GM23338 (cell line): ENCODE results near the gene EXOC2. TPM values are rescaled to one million over a fixed set of nuclear protein-coding genes. Genes with fewer than 3 reads are reported as not detected.

Experiments
- ATAC-seq: fragments of 200-7000 bp; cut with Tn5 transposase; 3 replicates; pipeline ENCODE4 v1.9.1; 2020
- DNase-seq: peaks from one replicate; pipeline ENCODE4 v3.0.0-alpha.2; 2015; ENCODE audit warnings: low spot score
- H2AFZ ChIP-seq: fragments of 200-600 bp; sonication (generic); 2 replicates; pipeline ENCODE4 v1.8.0; 2016; ENCODE audit warnings: antibody characterized with exemption, mild to moderate bottlenecking, moderate library complexity
- H3F3A ChIP-seq: fragments of 200-600 bp; sonication (generic); replicated peaks from 2 replicates; pipeline ENCODE4 v1.8.0; 2017; ENCODE audit warnings: antibody characterized with exemption, mixed run types, low read depth
- H3K27ac ChIP-seq: fragments of 200-600 bp; sonication (generic); 2 replicates; pipeline ENCODE4 v1.6.1; 2016; ENCODE audit warnings: low read depth
- H3K27me3 ChIP-seq: fragments of 200-600 bp; sonication (generic); 2 replicates; pipeline ENCODE4 v1.8.0; 2016; ENCODE audit warnings: mild to moderate bottlenecking, mixed run types, moderate library complexity; ENCODE audit not compliant: insufficient read depth
- H3K36me3 ChIP-seq: fragments of 200-600 bp; sonication (generic); 2 replicates; pipeline ENCODE4 v1.8.0; 2016; ENCODE audit warnings: mild to moderate bottlenecking; ENCODE audit not compliant: insufficient read depth
- H3K4me1 ChIP-seq: fragments of 200-600 bp; sonication (generic); 2 replicates; pipeline ENCODE4 v1.8.0; 2016; ENCODE audit warnings: mild to moderate bottlenecking, moderate library complexity; ENCODE audit not compliant: insufficient read depth
- H3K4me2 ChIP-seq: fragments of 200-600 bp; sonication (generic); 2 replicates; pipeline ENCODE4 v1.7.1; 2017; ENCODE audit warnings: mixed run types
- H3K4me3 ChIP-seq: fragments of 200-600 bp; sonication (generic); 2 replicates; pipeline ENCODE4 v1.6.1; 2016; ENCODE audit warnings: mixed run types
- H3K79me2 ChIP-seq: fragments of 200-600 bp; sonication (generic); replicated peaks from 2 replicates; pipeline ENCODE4 v1.8.0; 2017; ENCODE audit warnings: mild to moderate bottlenecking; ENCODE audit not compliant: insufficient read depth
- H3K9me2 ChIP-seq: fragments of 200-600 bp; sonication (generic); 2 replicates; pipeline ENCODE4 v1.8.0; 2017; ENCODE audit not compliant: insufficient read depth
- H4K20me1 ChIP-seq: fragments of 200-600 bp; sonication (generic); replicated peaks from 2 replicates; pipeline ENCODE4 v1.8.0; 2017; ENCODE audit warnings: mild to moderate bottlenecking; ENCODE audit not compliant: insufficient read depth
- H3K27ac Mint-ChIP-seq: 2 replicates; pipeline ENCODE4 v1.8.0; 2020; ENCODE audit warnings: inconsistent platforms, mild to moderate bottlenecking, moderate library complexity, mixed read lengths
- H3K27me3 Mint-ChIP-seq: 3 replicates; pipeline ENCODE4 v1.8.0; 2022; ENCODE audit warnings: low read depth, mild to moderate bottlenecking, moderate library complexity, mixed read lengths, inconsistent platforms; ENCODE audit not compliant: insufficient read depth, poor library complexity
- H3K36me3 Mint-ChIP-seq: 3 replicates; pipeline ENCODE4 v1.8.0; 2021; ENCODE audit warnings: low read depth, mild to moderate bottlenecking, inconsistent platforms, moderate library complexity, mixed read lengths
- H3K4me1 Mint-ChIP-seq: 3 replicates; pipeline ENCODE4 v1.8.0; 2020; ENCODE audit warnings: mild to moderate bottlenecking, inconsistent platforms, mixed read lengths
- H3K4me3 Mint-ChIP-seq: 3 replicates; pipeline ENCODE4 v1.8.0; 2021; ENCODE audit warnings: moderate library complexity, mild to moderate bottlenecking, inconsistent platforms, mixed read lengths
- H3K9me3 Mint-ChIP-seq: 3 replicates; pipeline ENCODE4 v1.8.0; 2020; ENCODE audit warnings: moderate library complexity, mild to moderate bottlenecking, inconsistent platforms, mixed read lengths
- CREB1 ChIP-seq: fragments of 250-450 bp; sonication (Bioruptor Pico); IDR thresholded peaks from 2 replicates; pipeline ENCODE4 v1.5.0; 2020; ENCODE audit warnings: low read depth, mild to moderate bottlenecking, moderate library complexity
- ETS1 ChIP-seq: IDR thresholded peaks from 2 replicates; pipeline ENCODE4 v1.6.1; 2016; ENCODE audit warnings: antibody characterized with exemption
- EZH2 ChIP-seq: fragments of 200-600 bp; sonication (generic); IDR thresholded peaks from one replicate; pipeline ENCODE4 v1.8.0; 2017; ENCODE audit warnings: antibody characterized with exemption, mild to moderate bottlenecking, low read depth; ENCODE audit not compliant: unreplicated experiment
- EZH2phosphoT487 ChIP-seq: fragments of 200-600 bp; sonication (generic); IDR thresholded peaks from one replicate; pipeline ENCODE4 v1.8.1; 2018; ENCODE audit warnings: antibody characterized with exemption; ENCODE audit not compliant: unreplicated experiment
- JUNB ChIP-seq: IDR thresholded peaks from one replicate; pipeline ENCODE4 v1.6.1; 2016; ENCODE audit warnings: antibody characterized with exemption; ENCODE audit not compliant: unreplicated experiment
- NANOG ChIP-seq: IDR thresholded peaks from 2 replicates; pipeline ENCODE4 v1.6.1; 2016; ENCODE audit warnings: antibody characterized with exemption, borderline replicate concordance
- POLR2AphosphoS5 ChIP-seq: IDR thresholded peaks from 2 replicates; pipeline ENCODE4 v1.6.1; 2016; ENCODE audit warnings: antibody characterized with exemption, low read depth
- STAT1 ChIP-seq: IDR thresholded peaks from one replicate; pipeline ENCODE4 v1.6.1; 2016; ENCODE audit warnings: antibody characterized with exemption; ENCODE audit not compliant: unreplicated experiment
- ZNF114 ChIP-seq: fragments of 250-450 bp; sonication (Bioruptor Pico); IDR thresholded peaks from 2 replicates; pipeline ENCODE4 v1.5.0; 2020; ENCODE audit warnings: mild to moderate bottlenecking, moderate library complexity
- ZNF331 ChIP-seq: fragments of 250-450 bp; sonication (Bioruptor Pico); IDR thresholded peaks from 2 replicates; pipeline ENCODE4 v1.5.0; 2020; ENCODE audit warnings: low read depth, mild to moderate bottlenecking, moderate library complexity
- ZNF462 ChIP-seq: fragments of 250-450 bp; sonication (Bioruptor Pico); IDR thresholded peaks from 2 replicates; pipeline ENCODE4 v1.5.0; 2020; ENCODE audit warnings: mild to moderate bottlenecking, moderate library complexity
- polyA plus RNA-seq: library from polyadenylated mRNA; unstranded; fragments of >200 nt; fragmentation: Nextera tagmentation; extraction: Ambion mirVana; gene quantifications from 2 replicates; pipeline ENCODE4 v1.2.1, GENCODE V29; 2016
- total RNA-seq: library from RNA; depleted of rRNA; stranded (reverse); fragments of >200 nt; shearing (Covaris generic); gene quantifications from 2 replicates; pipeline ENCODE4 v1.2.3, GENCODE V29; 2014
- TF ChIP-seq, protein P1 (sequence below): IDR thresholded peaks from one replicate; pipeline ENCODE4 v1.6.1; 2018; ENCODE audit warnings: antibody characterized with exemption; ENCODE audit not compliant: unreplicated experiment
- TF ChIP-seq, protein P2 (sequence below), 2 experiments: fragments of 200-600 bp in 1 of 2; sonication (generic) in 1 of 2; conservative IDR thresholded peaks; 2 replicates each; pipeline versions ENCODE4 v1.5.1 to v1.6.1; 2016 to 2017; ENCODE audit warnings: antibody characterized with exemption in 2 of 2, low read depth in 2 of 2, mild to moderate bottlenecking in 2 of 2, moderate library complexity in 1 of 2

The EXOC2 gene
- total and polyA plus RNA-seq, 2 experiments from 2014 or later, result 28.7 to 93.6 TPM

DNA sequence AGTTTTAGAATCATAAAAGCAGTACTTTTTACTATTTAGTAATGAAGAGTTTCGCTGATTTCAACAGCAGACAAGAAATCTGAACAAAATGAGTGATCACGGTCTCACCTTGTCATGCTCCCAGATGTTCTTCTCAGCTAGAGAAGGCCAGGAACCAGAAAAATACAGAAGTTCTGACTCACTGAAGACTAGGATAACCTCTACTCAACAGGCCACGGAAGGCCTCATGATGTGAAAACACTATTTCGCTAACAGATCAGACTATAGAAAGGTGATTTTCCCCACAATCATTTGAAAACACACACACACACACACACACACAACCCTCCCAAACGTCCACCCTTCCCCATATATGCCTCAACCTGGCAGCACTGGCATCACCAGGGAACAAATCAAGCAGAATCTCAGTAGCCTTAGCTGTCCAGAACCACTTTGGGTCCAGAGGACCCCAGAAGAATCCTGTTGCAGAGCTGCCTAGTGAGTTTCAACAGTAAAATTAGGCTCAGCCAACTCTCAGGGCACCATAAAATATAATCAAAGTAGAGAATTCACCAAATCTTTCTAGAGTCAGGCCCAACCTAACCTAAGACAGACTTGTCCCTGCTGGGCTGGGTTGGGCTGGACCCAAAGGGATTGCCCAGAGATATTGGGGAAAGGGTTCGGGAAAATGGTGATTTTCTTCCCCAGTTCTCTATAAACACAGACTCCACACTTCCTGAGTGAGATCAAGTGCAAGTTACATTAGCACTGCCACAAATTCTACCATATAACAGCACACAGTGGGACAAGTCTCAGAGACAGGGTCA lies 7.9 kb downstream of the EXOC2 start:
- Histone ChIP-seq H3K4me1 (peaks cover 92% of the 10 kb centered on the region), H3K27ac (peak overlapping the region; percentile 96), H2AFZ (no peak overlapping the region), H3K36me3 (no peaks in the 10 kb centered on the region), H4K20me1 (no peaks in the 10 kb centered on the region; the same call in 1 of the 2 replicates), H3F3A (peaks cover 6% of the 10 kb centered on the region; the same call in 1 of the 2 replicates), H3K9me2 (no peaks in the 10 kb centered on the region), H3K79me2 (peaks cover 93% of the 10 kb centered on the region), H3K27me3 (no peaks in the 10 kb centered on the region), H3K4me3 (peak overlapping the region; percentile 15; the same call in 1 of the 2 replicates), H3K4me2 (peak overlapping the region; percentile 75)
- peaks cover 2% of the 10 kb centered on the region; the same call in 1 of the 3 replicates for H3K36me3 Mint-ChIP-seq
- peak overlapping the region; percentile 6; the same call in 1 of the 3 replicates for H3K4me3 Mint-ChIP-seq
- H3K27me3 Mint-ChIP-seq, result peaks cover 5% of the 10 kb centered on the region
- peak overlapping the region; percentile 32 for H3K27ac Mint-ChIP-seq
- ATAC-seq (no peak), DNase-seq (no peak)
- TF ChIP-seq ETS1 (no peak), CREB1 (no peak), POLR2AphosphoS5 (no peak), ZNF462 (CRISPR knock-in tag) (no peak), ZNF114 (no peak), ZNF331 (CRISPR knock-in tag) (no peak), STAT1 (no peak), EZH2 (no peak), EZH2phosphoT487 (no peak), NANOG (no peak), JUNB (no peak)
- TF ChIP-seq, protein P1, sequence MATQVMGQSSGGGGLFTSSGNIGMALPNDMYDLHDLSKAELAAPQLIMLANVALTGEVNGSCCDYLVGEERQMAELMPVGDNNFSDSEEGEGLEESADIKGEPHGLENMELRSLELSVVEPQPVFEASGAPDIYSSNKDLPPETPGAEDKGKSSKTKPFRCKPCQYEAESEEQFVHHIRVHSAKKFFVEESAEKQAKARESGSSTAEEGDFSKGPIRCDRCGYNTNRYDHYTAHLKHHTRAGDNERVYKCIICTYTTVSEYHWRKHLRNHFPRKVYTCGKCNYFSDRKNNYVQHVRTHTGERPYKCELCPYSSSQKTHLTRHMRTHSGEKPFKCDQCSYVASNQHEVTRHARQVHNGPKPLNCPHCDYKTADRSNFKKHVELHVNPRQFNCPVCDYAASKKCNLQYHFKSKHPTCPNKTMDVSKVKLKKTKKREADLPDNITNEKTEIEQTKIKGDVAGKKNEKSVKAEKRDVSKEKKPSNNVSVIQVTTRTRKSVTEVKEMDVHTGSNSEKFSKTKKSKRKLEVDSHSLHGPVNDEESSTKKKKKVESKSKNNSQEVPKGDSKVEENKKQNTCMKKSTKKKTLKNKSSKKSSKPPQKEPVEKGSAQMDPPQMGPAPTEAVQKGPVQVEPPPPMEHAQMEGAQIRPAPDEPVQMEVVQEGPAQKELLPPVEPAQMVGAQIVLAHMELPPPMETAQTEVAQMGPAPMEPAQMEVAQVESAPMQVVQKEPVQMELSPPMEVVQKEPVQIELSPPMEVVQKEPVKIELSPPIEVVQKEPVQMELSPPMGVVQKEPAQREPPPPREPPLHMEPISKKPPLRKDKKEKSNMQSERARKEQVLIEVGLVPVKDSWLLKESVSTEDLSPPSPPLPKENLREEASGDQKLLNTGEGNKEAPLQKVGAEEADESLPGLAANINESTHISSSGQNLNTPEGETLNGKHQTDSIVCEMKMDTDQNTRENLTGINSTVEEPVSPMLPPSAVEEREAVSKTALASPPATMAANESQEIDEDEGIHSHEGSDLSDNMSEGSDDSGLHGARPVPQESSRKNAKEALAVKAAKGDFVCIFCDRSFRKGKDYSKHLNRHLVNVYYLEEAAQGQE, result no peak
- TF ChIP-seq, protein P2, sequence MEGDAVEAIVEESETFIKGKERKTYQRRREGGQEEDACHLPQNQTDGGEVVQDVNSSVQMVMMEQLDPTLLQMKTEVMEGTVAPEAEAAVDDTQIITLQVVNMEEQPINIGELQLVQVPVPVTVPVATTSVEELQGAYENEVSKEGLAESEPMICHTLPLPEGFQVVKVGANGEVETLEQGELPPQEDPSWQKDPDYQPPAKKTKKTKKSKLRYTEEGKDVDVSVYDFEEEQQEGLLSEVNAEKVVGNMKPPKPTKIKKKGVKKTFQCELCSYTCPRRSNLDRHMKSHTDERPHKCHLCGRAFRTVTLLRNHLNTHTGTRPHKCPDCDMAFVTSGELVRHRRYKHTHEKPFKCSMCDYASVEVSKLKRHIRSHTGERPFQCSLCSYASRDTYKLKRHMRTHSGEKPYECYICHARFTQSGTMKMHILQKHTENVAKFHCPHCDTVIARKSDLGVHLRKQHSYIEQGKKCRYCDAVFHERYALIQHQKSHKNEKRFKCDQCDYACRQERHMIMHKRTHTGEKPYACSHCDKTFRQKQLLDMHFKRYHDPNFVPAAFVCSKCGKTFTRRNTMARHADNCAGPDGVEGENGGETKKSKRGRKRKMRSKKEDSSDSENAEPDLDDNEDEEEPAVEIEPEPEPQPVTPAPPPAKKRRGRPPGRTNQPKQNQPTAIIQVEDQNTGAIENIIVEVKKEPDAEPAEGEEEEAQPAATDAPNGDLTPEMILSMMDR (conservative IDR thresholded peaks at IDR 0.05; ENCODE audit: low read depth in 2 of 2), result no peak
- H3K9me3 Mint-ChIP-seq, result no peaks in the 10 kb centered on the region
- peaks cover 57% of the 10 kb centered on the region for H3K4me1 Mint-ChIP-seq
